Urinary bladder (tissue), 4 donors: ENCODE data around the gene STXBP6. TPM values are rescaled to one million over a fixed set of nuclear protein-coding genes. Genes with fewer than 3 reads are reported as not detected.
"Not testable (repeated sequence)": the region's sequence is repeated elsewhere in the genome, so short reads cannot be mapped to it uniquely, and the experiment has no call there.

Source experiments
- DNase-seq: peaks from one replicate; pipeline ENCODE4 v3.0.0-alpha.2; 2015; ENCODE audit errors: extremely low spot score
- H3K27ac ChIP-seq: one replicate; pipeline ENCODE4 v1.5.1; 2013; ENCODE audit warnings: low read depth, mild to moderate bottlenecking, moderate library complexity
- H3K36me3 ChIP-seq: one replicate; pipeline ENCODE4 v1.6.1; 2013; ENCODE audit warnings: mild to moderate bottlenecking, moderate library complexity; ENCODE audit not compliant: insufficient read depth
- H3K4me1 ChIP-seq: one replicate; pipeline ENCODE4 v1.6.1; 2013; ENCODE audit warnings: mild to moderate bottlenecking, moderate library complexity; ENCODE audit not compliant: insufficient read depth
- H3K4me3 ChIP-seq: one replicate; pipeline ENCODE4 v1.5.1; 2013; ENCODE audit warnings: low read depth, low read length
- WGBS: extraction: QIAGEN DNeasy Blood & Tissue Kit; methylation state at CpG from one replicate; pipeline ENCODE4 v1.1.7; 2013; 5-methylcytosine and 5-hydroxymethylcytosine counted together
- polyA plus RNA-seq: library from polyadenylated mRNA; stranded (reverse); fragments of 200-250 nt; gene quantifications from one replicate; pipeline ENCODE4 v1.2.3, GENCODE V29; 2013
- total RNA-seq: library from RNA; depleted of rRNA; stranded (reverse); fragments of >200 nt; gene quantifications from one replicate; pipeline ENCODE4 v1.2.3, GENCODE V29; 2014
- donor health status: healthy with polysubstance abuse.
- donor health status: healthy.

The STXBP6 gene
- total and polyA plus RNA-seq, 2 donors = 25.1 to 42.9 TPM

- H3K4me3 ChIP-seq = no peak overlapping the region
- no peak overlapping the region for H3K27ac ChIP-seq
- whole genome bisulfite sequencing = 30% methylated on average over 4 of the region's 4 CpGs
- H3K4me1 ChIP-seq = no peaks in the 10 kb centered on the region
- DNase-seq = no peak
- H3K36me3 ChIP-seq = no peaks in the 10 kb centered on the region
These were observed 210.9 kb downstream of the STXBP6 start for GRCh38 chr14:24838945-24839616.

DNA sequence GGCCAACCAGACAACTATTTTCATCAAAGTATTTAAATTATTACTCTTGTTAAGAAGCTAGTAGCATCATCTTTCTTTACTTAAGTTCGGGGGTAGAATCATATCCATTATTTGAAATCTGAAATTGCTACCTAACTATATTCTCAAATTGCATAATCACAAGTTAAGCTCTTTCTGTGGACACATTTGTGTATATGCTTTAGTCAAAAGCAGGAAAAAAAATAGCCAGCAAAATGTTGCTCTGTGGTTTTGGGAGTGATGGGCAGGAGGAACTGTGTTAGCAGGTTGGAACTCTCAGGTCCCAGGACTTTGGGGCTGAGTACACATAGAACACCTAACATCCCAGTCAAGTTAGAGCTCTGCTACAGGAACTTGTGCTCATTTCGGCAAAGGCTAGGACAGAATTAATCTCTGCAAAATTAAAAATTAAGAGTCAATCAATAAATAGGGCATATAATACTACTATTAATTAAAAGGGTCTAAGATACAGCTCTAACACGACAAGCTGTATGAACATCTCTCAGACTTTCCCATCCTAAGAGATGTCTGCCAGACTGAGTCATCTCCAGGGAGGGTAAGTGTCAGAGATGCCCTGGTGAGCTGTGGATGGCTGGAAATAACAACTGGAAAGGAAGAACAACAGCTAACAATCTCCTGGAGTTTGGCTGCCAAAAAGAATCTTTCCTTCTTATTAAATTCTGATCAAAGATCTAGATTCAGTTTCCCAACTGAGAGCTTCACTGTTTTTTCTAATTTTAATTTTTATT is 212.5 kb downstream of the STXBP6 start:
- Histone ChIP-seq H3K4me3 (no peak overlapping the region), H3K27ac (no peak overlapping the region), H3K4me1 (no peaks in the 10 kb centered on the region), H3K36me3 (no peaks in the 10 kb centered on the region)
- 66% methylated on average over 3 of the region's 3 CpGs for WGBS
- no peak for DNase-seq

DNA sequence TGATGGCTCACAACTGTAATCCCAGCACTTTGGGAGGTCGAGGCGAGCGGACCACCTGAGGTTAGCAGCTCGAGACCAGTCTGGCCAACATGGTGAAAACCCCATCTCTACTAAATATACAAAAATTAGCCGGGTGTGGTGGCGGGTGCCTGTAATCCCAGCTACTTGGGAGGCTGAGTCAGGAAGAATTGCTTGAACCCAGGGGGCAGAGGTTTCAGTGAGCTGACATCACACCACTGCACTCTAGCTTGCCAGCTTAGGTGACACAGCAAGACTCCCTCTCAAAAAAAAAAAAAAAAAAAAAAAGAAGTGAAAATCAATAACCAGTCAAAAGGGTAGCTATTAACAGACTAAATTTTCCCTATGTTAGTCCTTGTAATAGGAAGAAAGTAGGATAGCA is 213.6 kb downstream of the STXBP6 start:
- H3K4me1 ChIP-seq, H3K36me3 ChIP-seq, H3K27ac ChIP-seq, H3K4me3 ChIP-seq, DNase-seq: not testable (repeated sequence)
- 98% methylated on average over 6 of the region's 6 CpGs for WGBS

DNA sequence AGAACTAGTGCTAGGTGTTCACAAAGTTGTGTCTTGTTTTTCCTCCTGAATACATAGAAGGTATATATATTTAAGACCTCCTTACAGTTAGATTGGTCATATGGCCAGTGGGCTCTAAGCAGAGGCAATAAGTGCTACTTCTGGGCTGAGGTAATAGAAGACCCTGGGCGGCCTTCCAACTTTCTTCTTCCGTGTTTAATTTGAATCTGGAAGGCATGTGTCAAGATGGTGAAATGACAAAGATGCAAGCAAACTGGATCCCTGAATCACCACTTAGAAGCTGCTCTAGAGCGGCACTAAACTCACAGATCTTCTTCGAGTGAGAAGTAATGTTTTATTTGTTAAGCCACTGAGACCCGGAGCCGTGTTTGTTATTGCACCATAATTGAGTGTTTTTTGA is 215.0 kb downstream of the STXBP6 start:
- H3K36me3 ChIP-seq = no peaks in the 10 kb centered on the region
- H3K27ac ChIP-seq = no peak overlapping the region
- DNase-seq = no peak
- no peak overlapping the region for H3K4me3 ChIP-seq
- WGBS = 85% methylated on average over 6 of the region's 6 CpGs
- no peaks in the 10 kb centered on the region for H3K4me1 ChIP-seq

- Histone ChIP-seq H3K4me3 (no peak overlapping the region), H3K4me1 (no peaks in the 10 kb centered on the region), H3K36me3 (no peaks in the 10 kb centered on the region), H3K27ac (no peak overlapping the region)
- no peak for DNase-seq
- 56% methylated on average over 1 of the region's 1 CpG for WGBS
These were observed 216.6 kb downstream of the STXBP6 start for GRCh38 chr14:24833385-24833784.

- no peaks in the 10 kb centered on the region for H3K4me1 ChIP-seq
- H3K27ac ChIP-seq = no peak overlapping the region
- 92% methylated on average over 4 of the region's 4 CpGs for WGBS
- H3K4me3 ChIP-seq = no peak overlapping the region
- no peaks in the 10 kb centered on the region for H3K36me3 ChIP-seq
- no peak for DNase-seq
These were observed 218.3 kb downstream of the STXBP6 start for GRCh38 chr14:24831677-24832076.

GRCh38 chr14:24829862-24830261 is 220.1 kb downstream of the STXBP6 start:
- DNase-seq = no peak
- 48% methylated on average over 2 of the region's 2 CpGs for WGBS
- H3K36me3 ChIP-seq = no peaks in the 10 kb centered on the region

GRCh38 chr14:24828486-24828885 is 221.5 kb downstream of the STXBP6 start:
- DNase-seq = no peak
- no peaks in the 10 kb centered on the region for H3K4me1 ChIP-seq
- H3K36me3 ChIP-seq = no peaks in the 10 kb centered on the region
- no peak overlapping the region for H3K4me3 ChIP-seq
- 91% methylated on average over 4 of the region's 4 CpGs for WGBS
- no peak overlapping the region for H3K27ac ChIP-seq

More at GRCh38 chr14:24829862-24830261, 220.1 kb downstream of the STXBP6 start:
- Histone ChIP-seq H3K27ac (no peak overlapping the region), H3K4me3 (no peak overlapping the region), H3K4me1 (no peaks in the 10 kb centered on the region)

DNA sequence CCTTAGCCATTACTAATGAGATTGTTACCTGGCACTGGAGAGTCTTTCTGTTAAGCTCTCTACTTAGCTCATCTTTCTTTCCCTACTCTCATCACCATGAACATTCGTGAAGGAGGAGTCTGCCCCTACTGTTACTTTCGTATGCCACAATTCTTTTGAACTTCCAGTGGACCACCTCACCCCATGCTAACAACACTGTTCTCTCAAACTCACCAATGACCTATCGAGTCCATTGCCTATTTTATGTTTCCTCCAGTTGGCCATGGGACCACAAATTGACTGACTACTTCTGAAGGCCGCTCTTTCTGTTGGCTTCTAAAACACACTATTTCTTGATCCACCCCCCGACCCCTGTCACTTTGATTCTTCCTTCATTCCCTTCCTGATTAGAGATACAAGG is 223.6 kb downstream of the STXBP6 start:
- Histone ChIP-seq H3K36me3 (no peaks in the 10 kb centered on the region), H3K27ac (no peak overlapping the region), H3K4me1 (no peaks in the 10 kb centered on the region), H3K4me3 (no peak overlapping the region)
- DNase-seq = no peak
- WGBS = 97% methylated on average over 5 of the region's 5 CpGs

DNA sequence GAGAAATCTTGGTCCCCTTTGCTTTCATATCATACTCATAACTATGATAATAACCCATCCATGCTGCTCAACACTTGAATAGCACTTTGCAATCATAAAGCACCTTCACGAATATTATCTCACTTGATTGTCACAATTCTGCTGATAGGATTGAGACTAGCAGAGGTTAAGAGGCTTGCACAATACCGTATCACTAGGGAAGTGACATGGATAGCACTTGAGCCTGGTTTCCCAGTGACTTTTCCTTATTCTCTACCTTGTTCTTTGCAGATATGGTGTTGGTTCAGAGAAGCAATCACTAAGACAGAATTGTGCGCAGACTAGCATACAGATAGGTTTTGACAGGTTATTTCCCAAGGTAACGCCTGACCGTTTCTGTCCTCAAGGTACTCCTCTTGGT is 229.3 kb downstream of the STXBP6 start:
- no peak overlapping the region for H3K27ac ChIP-seq
- 84% methylated on average over 5 of the region's 5 CpGs for WGBS
- no peak overlapping the region for H3K4me3 ChIP-seq
- no peak for DNase-seq
- peaks cover 1% of the 10 kb centered on the region for H3K4me1 ChIP-seq
- H3K36me3 ChIP-seq = no peaks in the 10 kb centered on the region

GRCh38 chr14:24818823-24819341 is 231.1 kb downstream of the STXBP6 start:
- H3K27ac ChIP-seq = no peak overlapping the region
- H3K4me3 ChIP-seq = no peak overlapping the region
- H3K4me1 ChIP-seq = peaks cover 1% of the 10 kb centered on the region
- WGBS = 90% methylated on average over 13 of the region's 13 CpGs
- DNase-seq = no peak
- no peaks in the 10 kb centered on the region for H3K36me3 ChIP-seq

- H3K27ac ChIP-seq = no peak overlapping the region
- no peak overlapping the region for H3K4me3 ChIP-seq
- H3K36me3 ChIP-seq = no peaks in the 10 kb centered on the region
- 49% methylated on average over 15 of the region's 15 CpGs for WGBS
- peaks cover 1% of the 10 kb centered on the region for H3K4me1 ChIP-seq
- DNase-seq = no peak
These were observed 231.7 kb downstream of the STXBP6 start for GRCh38 chr14:24818058-24818822.

GRCh38 chr14:24817212-24818057 is 232.5 kb downstream of the STXBP6 start:
- H3K36me3 ChIP-seq = no peaks in the 10 kb centered on the region
- WGBS = 51% methylated on average over 11 of the region's 11 CpGs
- no peak overlapping the region for H3K27ac ChIP-seq
- H3K4me1 ChIP-seq = peaks cover 1% of the 10 kb centered on the region
- no peak overlapping the region for H3K4me3 ChIP-seq
- DNase-seq = no peak
